Measurements from ENCODE around the gene AHCTF1. TPM values are rescaled to one million over a fixed set of nuclear protein-coding genes. Genes with fewer than 3 reads are reported as not detected.

The AHCTF1 gene
- 26.1 and 38.2 TPM in 2 replicates for total RNA-seq

- DNase-seq (ENCODE audit: low read depth, low spot score), result peak; percentile 93
Observed at GRCh38 chr1:246931549-246932365, at the start of gene AHCTF1. TSS of gene AHCTF1 (minus strand) at chr1:246931948. CDS start at chr1:246918370, 13,578 bp downstream.

GRCh38 chr1:246978785-246979184 lies 47.0 kb upstream of the AHCTF1 start:
- DNase-seq (ENCODE audit: low read depth, low spot score), result no peak

GRCh38 chr1:246978281-246978680 lies 46.5 kb upstream of the AHCTF1 start:
- no peak for DNase-seq (ENCODE audit: low read depth, low spot score)

- DNase-seq (ENCODE audit: low read depth, low spot score), result no peak
Observed at GRCh38 chr1:246971969-246972368, 40.2 kb upstream of the AHCTF1 start.

- DNase-seq (ENCODE audit: low read depth, low spot score), result peak; percentile 13
Observed at GRCh38 chr1:246971090-246971721, 39.5 kb upstream of the AHCTF1 start.

DNA sequence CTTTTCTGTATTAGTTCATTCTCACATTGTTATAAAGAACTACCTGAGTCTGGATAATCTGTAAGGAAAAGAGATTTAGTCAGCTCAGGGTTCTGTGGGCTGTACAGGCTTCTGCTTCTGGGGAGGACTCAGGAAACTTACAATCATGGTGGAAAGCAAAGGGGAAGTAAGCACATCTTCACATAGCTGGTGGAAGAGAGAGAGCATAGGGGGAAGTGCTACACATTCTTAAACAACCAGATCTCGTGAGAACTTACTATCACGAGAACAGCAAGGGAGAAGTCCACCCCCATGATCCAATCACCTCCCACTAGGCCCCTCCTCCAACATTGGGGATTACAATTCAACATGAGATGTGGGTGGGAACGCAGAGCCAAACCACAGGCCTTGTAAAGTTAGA lies 37.9 kb upstream of the AHCTF1 start:
- DNase-seq (ENCODE audit: low read depth, low spot score), result no peak

- DNase-seq (ENCODE audit: low read depth, low spot score), result no peak
Observed at GRCh38 chr1:246966502-246966901, 34.8 kb upstream of the AHCTF1 start.

DNA sequence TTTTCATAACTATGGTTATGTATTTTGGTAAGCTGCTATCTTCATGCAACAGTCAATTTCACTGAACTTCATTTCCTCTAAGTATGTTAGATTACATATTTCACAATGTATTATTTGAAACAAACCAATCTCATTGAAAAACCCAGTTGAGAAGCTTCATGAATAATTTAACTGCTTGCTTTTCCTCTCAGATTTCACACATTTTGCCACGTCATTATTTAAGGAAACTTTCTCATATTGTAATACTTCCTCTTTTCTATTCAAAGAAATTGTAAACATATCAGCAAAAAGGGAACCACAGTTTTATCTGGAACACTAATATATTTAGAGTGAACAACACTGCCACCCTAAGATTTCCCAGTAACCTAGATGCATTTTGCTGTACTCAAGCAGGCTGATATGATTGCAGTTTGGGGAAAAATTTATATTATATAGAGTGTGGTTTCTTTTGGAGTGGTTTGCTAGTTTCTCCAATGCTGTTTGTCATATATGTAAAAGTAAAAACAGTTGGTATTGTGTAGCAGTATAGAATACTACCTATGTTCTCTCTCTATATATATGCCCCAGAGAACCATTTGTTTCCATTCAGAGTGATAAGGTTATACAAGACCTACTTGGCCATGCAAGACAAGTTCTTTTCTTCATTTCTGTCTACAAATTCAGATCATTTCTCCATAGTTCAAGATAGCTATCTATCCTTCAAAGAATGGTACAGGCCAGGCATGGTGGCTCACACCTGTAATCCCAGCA lies 28.4 kb upstream of the AHCTF1 start:
- DNase-seq (ENCODE audit: low read depth, low spot score), result peak; percentile 32

DNA sequence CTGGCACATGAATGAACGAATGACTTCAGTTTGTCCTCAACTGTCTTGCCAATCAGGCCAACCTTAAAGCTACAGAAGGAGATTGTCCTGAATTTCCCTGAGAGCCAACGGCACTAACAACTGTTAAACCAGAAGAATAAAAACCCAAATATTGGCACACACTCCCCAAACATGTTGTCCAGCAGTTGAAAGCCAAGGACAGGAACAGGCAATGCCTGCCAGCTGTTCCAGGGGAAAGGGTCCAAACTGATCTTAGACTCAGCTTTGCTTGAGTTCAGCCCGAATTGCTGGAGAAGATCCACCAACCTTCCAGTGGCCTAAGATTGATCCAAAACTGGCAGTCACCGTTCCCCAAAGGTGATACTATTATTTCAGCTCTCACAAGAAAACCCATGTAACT lies 22.4 kb upstream of the AHCTF1 start:
- no peak for DNase-seq (ENCODE audit: low read depth, low spot score)

GRCh38 chr1:246951413-246951812 lies 19.7 kb upstream of the AHCTF1 start:
- DNase-seq (ENCODE audit: low read depth, low spot score), result no peak

DNA sequence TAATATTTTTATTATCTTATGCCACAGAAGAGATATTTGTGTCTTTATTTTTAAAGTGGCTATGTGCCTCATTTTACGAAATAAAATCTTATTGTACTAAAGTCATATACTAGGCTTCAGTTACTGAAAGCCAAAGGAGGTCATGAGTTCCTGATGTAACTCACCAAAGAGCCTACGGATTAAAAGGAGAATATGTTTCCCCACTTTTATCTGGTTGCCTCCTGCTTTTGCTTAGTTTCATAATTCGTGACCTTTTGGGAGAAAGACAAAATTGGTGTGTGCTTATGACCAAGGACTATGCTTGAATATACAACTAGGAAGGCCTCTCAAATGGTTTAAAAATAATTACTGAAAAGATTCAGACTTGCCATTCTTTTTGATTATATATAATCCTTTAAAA lies 18.2 kb upstream of the AHCTF1 start:
- DNase-seq (ENCODE audit: low read depth, low spot score), result no peak

GRCh38 chr1:246947255-246947654 lies 15.5 kb upstream of the AHCTF1 start:
- DNase-seq (ENCODE audit: low read depth, low spot score), result peak; percentile 81

DNA sequence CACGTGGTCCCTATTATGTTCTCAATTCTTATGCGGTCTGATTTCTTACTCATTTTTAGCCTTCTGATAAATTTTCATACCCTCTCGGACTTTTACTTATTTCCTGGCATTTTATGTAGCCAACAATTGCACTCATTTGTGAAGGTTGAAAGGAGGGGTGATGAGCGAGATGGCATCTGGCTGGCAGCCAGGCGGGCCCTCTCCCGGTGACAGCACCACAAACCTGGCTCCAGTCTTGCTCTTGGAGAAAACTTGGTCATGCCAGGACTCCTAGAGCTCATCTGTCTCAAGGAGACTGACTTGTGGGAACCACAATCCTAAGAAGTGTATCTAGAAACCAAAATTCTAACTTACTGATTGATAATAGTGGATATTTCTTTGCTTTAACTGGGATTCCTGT lies 14.6 kb upstream of the AHCTF1 start:
- DNase-seq (ENCODE audit: low read depth, low spot score), result no peak

GRCh38 chr1:246934765-246935164 lies 3.0 kb upstream of the AHCTF1 start:
- no peak for DNase-seq (ENCODE audit: low read depth, low spot score)

- DNase-seq (ENCODE audit: low read depth, low spot score), result no peak
Observed at GRCh38 chr1:246933893-246934292, 2.1 kb upstream of the AHCTF1 start.

GRCh38 chr1:246932366-246932700 lies 585 bp upstream of the AHCTF1 start:
- no peak for DNase-seq (ENCODE audit: low read depth, low spot score)

GRCh38 chr1:246930830-246931548 lies 759 bp downstream of the AHCTF1 start:
- DNase-seq (ENCODE audit: low read depth, low spot score), result peak; percentile 5

GRCh38 chr1:246925997-246926626 lies 5.6 kb downstream of the AHCTF1 start:
- no peak for DNase-seq (ENCODE audit: low read depth, low spot score)

GRCh38 chr1:246923900-246924299 lies 7.8 kb downstream of the AHCTF1 start:
- DNase-seq (ENCODE audit: low read depth, low spot score), result no peak

GRCh38 chr1:246923482-246923881 lies 8.3 kb downstream of the AHCTF1 start:
- no peak for DNase-seq (ENCODE audit: low read depth, low spot score)

- no peak for DNase-seq (ENCODE audit: low read depth, low spot score)
Observed at GRCh38 chr1:246921481-246921880, 10.3 kb downstream of the AHCTF1 start.
